AG10803 (cell line): ENCODE results near the gene SLC35G2.

Experiments
- DNase-seq: peaks from one replicate; pipeline ENCODE4 v3.0.0; 2010; ENCODE audit warnings: low read depth
- H3K4me3 ChIP-seq: 2 replicates; pipeline ENCODE4 v1.5.1; 2011; ENCODE audit warnings: mild to moderate bottlenecking, low read length, control low read depth
- TF ChIP-seq, protein P1 (sequence below): conservative IDR thresholded peaks from 2 replicates; pipeline ENCODE4 v1.5.1; 2011; ENCODE audit warnings: mild to moderate bottlenecking, low read length, control low read depth, inconsistent platforms

SLC35G2 gene

DNA sequence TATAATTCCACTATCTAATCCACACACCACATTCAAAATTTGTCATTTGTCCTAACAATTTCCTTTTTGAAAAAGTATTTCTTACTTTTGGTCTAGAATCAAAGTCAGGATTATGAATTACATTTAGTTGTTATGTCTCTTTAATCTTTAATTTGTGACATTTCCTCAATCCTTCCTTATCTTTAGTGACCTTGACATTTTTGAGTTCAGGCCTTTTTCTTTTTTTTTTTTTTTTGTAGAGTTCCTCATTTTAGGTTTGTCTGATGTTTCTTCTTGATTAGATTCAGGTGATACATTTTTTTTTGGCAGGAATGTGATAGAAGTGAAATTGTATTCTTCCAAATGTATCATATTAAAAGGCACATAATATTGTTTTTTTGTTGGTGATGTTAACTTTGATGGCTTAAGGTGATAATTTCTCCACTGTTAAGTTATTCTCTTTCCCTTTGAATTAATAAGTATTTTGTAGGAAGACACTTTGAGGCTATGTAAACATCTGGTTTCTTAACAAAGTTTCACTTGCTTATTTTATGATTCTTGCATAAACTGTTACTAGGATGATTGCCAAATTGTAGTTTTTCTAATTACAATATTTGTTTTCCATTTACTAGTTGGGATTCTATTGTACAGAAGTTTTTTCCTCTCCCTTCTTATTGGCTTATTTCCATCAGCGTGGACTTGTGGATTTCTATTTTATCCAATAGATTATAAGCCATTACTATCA lies 16.3 kb downstream of the SLC35G2 start:
- DNase-seq = no peak
- H3K4me3 ChIP-seq = no peak overlapping the region
- TF ChIP-seq, protein P1, sequence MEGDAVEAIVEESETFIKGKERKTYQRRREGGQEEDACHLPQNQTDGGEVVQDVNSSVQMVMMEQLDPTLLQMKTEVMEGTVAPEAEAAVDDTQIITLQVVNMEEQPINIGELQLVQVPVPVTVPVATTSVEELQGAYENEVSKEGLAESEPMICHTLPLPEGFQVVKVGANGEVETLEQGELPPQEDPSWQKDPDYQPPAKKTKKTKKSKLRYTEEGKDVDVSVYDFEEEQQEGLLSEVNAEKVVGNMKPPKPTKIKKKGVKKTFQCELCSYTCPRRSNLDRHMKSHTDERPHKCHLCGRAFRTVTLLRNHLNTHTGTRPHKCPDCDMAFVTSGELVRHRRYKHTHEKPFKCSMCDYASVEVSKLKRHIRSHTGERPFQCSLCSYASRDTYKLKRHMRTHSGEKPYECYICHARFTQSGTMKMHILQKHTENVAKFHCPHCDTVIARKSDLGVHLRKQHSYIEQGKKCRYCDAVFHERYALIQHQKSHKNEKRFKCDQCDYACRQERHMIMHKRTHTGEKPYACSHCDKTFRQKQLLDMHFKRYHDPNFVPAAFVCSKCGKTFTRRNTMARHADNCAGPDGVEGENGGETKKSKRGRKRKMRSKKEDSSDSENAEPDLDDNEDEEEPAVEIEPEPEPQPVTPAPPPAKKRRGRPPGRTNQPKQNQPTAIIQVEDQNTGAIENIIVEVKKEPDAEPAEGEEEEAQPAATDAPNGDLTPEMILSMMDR = no peak

- TF ChIP-seq, protein P1 = no peak
- DNase-seq = peak; percentile 62
- H3K4me3 ChIP-seq = no peak overlapping the region
These were observed 17.0 kb downstream of the SLC35G2 start for GRCh38 chr3:136835813-136836510.

DNA sequence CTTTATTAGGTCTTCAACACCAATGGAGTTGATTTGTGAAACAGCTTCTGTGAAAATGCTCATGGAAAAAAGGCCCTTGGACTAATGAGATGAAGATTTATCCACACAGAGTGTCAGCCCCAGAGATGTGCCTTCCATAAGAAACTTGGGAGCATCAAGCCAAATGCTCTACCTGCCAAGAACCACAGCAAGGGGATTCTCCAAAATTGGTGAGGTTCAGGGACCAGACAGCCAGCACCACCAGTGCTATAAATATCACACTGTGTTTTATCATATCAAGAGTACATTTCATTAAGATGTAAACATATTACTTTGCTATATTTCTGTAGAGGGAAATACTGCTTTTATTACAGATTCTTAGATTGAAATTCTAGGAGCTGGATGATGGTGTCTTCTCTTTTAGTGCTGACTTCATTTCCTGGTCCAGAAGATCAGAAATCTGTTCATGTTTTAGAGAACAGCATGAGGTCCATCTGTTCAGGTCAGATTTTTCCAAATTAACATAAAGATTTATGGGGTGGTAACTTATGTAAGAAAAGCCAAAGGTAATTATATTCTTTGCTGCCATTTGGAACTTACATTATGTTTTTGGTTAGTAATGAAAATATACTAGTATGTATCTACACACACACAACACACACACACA lies 17.7 kb downstream of the SLC35G2 start:
- DNase-seq = no peak
- TF ChIP-seq, protein P1 = no peak
- no peak overlapping the region for H3K4me3 ChIP-seq

DNA sequence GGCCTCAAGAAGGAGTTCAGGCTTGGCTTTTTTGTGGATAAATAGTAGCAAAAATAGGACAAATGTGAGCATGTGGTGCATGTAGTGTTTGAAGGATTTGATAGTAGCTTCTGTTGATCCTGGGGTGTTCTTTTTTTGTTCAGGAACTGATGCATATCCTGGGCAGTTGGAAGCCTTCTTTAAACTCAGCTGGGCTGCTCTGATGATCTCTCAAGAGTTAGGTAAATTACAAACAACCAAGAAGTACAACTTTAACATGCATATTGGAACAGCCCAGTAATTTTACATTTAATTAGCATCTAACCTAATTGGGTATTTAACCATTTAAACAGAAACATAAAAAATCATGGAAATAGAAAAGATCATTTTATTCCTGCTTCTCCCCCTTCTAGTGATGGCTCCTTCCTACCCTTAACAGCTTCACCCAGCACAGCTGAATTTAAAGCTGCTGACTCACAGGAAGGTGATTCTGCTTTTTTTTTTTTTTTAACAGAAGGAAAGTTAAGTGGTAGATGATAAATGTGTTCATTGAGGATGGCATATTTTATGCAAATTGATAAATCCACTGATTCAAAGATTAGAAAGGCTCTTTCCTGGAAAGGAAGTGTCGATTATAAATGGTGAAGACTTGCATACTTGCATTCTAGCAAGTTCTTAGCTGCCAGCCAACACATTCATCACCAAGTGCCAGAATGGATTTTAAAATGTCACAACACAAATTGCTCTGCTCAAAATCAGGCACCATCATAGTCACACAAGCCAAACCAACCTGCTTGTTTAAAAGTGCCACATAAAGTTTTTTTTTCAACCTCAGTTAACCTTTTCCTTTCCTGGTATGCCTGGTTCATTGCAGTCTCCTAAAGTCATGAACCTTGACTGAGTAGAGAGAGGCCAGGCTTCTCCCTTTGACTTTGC lies 20.0 kb downstream of the SLC35G2 start:
- no peak overlapping the region for H3K4me3 ChIP-seq
- TF ChIP-seq, protein P1 = no peak
- peak; percentile 60 for DNase-seq

- TF ChIP-seq, protein P1 = no peak
- no peak for DNase-seq
- H3K4me3 ChIP-seq = no peak overlapping the region
These were observed 20.6 kb downstream of the SLC35G2 start for GRCh38 chr3:136839556-136839931.

DNA sequence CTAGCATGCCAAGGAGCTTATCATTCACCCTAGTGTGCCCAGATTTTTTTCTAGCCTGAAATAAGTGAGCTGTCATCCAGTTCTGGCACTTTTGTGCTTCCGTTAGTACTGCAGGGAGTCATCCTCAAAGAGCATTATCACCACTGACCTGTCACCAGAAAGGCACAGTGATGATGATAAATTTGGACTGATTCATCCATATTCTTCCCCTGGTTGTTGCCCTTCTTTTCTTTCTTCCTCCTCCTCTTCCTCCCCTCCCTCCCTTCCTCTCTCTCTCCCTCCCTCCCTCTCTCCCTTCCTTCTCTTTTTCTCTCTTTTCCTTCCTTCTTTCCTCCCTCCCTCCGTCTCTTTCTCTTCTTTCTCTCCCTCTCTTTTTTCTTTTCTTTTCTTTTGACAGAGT lies 21.3 kb downstream of the SLC35G2 start:
- TF ChIP-seq, protein P1 = no peak
- H3K4me3 ChIP-seq = no peak overlapping the region
- no peak for DNase-seq
